Lower leg skin (tissue), 3 donors: ENCODE data around the gene MMAA.

Source experiments
- POLR2A ChIP-seq, 2 donors: fragments of 450-650 bp; IDR thresholded peaks; one replicate each; pipeline ENCODE4 v1.6.1; 2016 to 2017; ENCODE audit warnings: antibody characterized with exemption in 2 of 2, mild to moderate bottlenecking in 1 of 2, moderate library complexity in 1 of 2
- TF ChIP-seq, protein P1 (sequence below), 3 donors: fragments of 450-650 bp; IDR thresholded peaks; one replicate each; pipeline ENCODE4 v1.5.1; 2016; ENCODE audit warnings: antibody characterized with exemption in 3 of 3, mild to moderate bottlenecking in 3 of 3, moderate library complexity in 2 of 3

GRCh38 chr4:145660064-145660463 lies 40.9 kb downstream of the MMAA start:
- TF ChIP-seq, protein P1, sequence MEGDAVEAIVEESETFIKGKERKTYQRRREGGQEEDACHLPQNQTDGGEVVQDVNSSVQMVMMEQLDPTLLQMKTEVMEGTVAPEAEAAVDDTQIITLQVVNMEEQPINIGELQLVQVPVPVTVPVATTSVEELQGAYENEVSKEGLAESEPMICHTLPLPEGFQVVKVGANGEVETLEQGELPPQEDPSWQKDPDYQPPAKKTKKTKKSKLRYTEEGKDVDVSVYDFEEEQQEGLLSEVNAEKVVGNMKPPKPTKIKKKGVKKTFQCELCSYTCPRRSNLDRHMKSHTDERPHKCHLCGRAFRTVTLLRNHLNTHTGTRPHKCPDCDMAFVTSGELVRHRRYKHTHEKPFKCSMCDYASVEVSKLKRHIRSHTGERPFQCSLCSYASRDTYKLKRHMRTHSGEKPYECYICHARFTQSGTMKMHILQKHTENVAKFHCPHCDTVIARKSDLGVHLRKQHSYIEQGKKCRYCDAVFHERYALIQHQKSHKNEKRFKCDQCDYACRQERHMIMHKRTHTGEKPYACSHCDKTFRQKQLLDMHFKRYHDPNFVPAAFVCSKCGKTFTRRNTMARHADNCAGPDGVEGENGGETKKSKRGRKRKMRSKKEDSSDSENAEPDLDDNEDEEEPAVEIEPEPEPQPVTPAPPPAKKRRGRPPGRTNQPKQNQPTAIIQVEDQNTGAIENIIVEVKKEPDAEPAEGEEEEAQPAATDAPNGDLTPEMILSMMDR (IDR thresholded peaks at IDR 0.05), result no peak
- TF ChIP-seq POLR2A (IDR thresholded peaks at IDR 0.05), result no peak
